Stomach (tissue), 9 donors: ENCODE data around the gene NDUFAF5. TPM values are rescaled to one million over a fixed set of nuclear protein-coding genes. Genes with fewer than 3 reads are reported as not detected.
A peak's percentile ranks its signal among the peaks of the same experiment; 100 is the strongest.

ENCODE experiments used
- DNase-seq, 2 donors: peaks; one replicate each; pipeline versions ENCODE4 v3.0.0 to v3.0.0-alpha.2; 2013 to 2019
- H3K27ac ChIP-seq, 5 donors: fragments of 200-600 bp in 4 of 5; sonication (generic) in 4 of 5; one replicate each; pipeline ENCODE4 v1.5.1; 2013 to 2019; ENCODE audit warnings: mild to moderate bottlenecking in 1 of 5, moderate library complexity in 1 of 5
- H3K27me3 ChIP-seq, 3 donors: fragments of 200-600 bp; sonication (generic); one replicate each; pipeline ENCODE4 v1.5.1; 2017 to 2019; ENCODE audit warnings: mixed run types in 1 of 3
- H3K36me3 ChIP-seq, 4 donors: fragments of 200-600 bp; sonication (generic); 1 replicate in 3 of 4; 2 replicates in 1 of 4; pipeline ENCODE4 v1.5.1; 2016 to 2019
- H3K4me1 ChIP-seq, 4 donors: fragments of 200-600 bp; sonication (generic); one replicate each; pipeline ENCODE4 v1.5.1; 2016 to 2019
- H3K4me3 ChIP-seq, 4 donors: fragments of 200-600 bp; sonication (generic) in 3 of 4; one replicate each; pipeline ENCODE4 v1.5.1; 2016 to 2019; ENCODE audit warnings: mild to moderate bottlenecking in 1 of 4
- H3K9me3 ChIP-seq, 4 donors: fragments of 200-600 bp; sonication (generic); one replicate each; pipeline ENCODE4 v1.5.1; 2016 to 2019
- CTCF ChIP-seq, 7 experiments: fragments of 450-650 bp in 4 of 7; fragments of 200-600 bp in 3 of 7; sonication (generic) in 3 of 7; IDR thresholded peaks; one replicate each; pipeline ENCODE4 v1.5.1; 2016 to 2019; ENCODE audit warnings: antibody characterized with exemption in 7 of 7, control low read depth in 2 of 7, mild to moderate bottlenecking in 1 of 7
- EP300 ChIP-seq: sonication (generic); formaldehyde crosslinking; IDR thresholded peaks from one replicate; pipeline ENCODE4 v1.6.1; 2017; ENCODE audit warnings: antibody characterized with exemption
- POLR2A ChIP-seq, 4 donors: fragments of 450-650 bp; IDR thresholded peaks; one replicate each; pipeline ENCODE4 v1.6.1; 2016; ENCODE audit warnings: antibody characterized with exemption in 4 of 4, control low read depth in 2 of 4, mild to moderate bottlenecking in 1 of 4, moderate library complexity in 1 of 4
- POLR2AphosphoS5 ChIP-seq, 3 donors: sonication (generic); formaldehyde crosslinking; IDR thresholded peaks; one replicate each; pipeline ENCODE4 v1.6.1; 2016; ENCODE audit warnings: antibody characterized with exemption in 3 of 3
- WGBS, 5 donors: extraction: QIAGEN DNeasy Blood & Tissue Kit in 3 of 5; methylation state at CpG; one replicate each; pipeline versions ENCODE4 v1.1.5 to v1.1.7; 2013 to 2018; 5-methylcytosine and 5-hydroxymethylcytosine counted together
- intact Hi-C: fragments of 100-400 bp; cut with DNase I; formaldehyde crosslinking; loops from one replicate; pipeline ENCODE4 v1.15.1; 2023; ENCODE audit warnings: low total_unique reads
- polyA plus RNA-seq, 3 donors: library from polyadenylated mRNA; stranded (reverse); fragments of 200-250 nt; gene quantifications; one replicate each; pipeline ENCODE4 v1.2.3, GENCODE V29; 2013
- total RNA-seq, 5 donors: library from RNA; depleted of rRNA; stranded (reverse); fragments of >200 nt; gene quantifications; one replicate each; pipeline versions ENCODE4 v1.1.0 to v1.2.3, GENCODE V29; 2014 to 2016
- donor health status: healthy with polysubstance abuse.
- donor health status: Bipolar disorder and iron deficiency.
- donor health status: healthy.

The NDUFAF5 gene
- total and polyA plus RNA-seq, 8 donors, result 2.3 to 51.8 (median 25.0) TPM

- peaks cover 24 to 42% (median 34%) of the 10 kb centered on the region in 4 donors for H3K4me1 ChIP-seq
- H3K36me3 ChIP-seq, result peaks cover 15 to 40% (median 34%) of the 10 kb centered on the region in 4 donors
- DNase-seq, result no peak
- no peaks in the 10 kb centered on the region for H3K27me3 ChIP-seq
- no peak for TF ChIP-seq POLR2A (IDR thresholded peaks at IDR 0.05)
- TF ChIP-seq EP300, result no peak
- TF ChIP-seq CTCF (IDR thresholded peaks at IDR 0.05), result no peak
- no peak for TF ChIP-seq POLR2AphosphoS5 (IDR thresholded peaks at IDR 0.05)
- H3K4me3 ChIP-seq, result peak overlapping the region; percentile 65 to 95 (median 83)
- WGBS, 5 donors, result 0 to 2% (median 0%) methylated on average over 26 of the region's 26 CpGs
- H3K9me3 ChIP-seq, result no peaks in the 10 kb centered on the region
- peak overlapping the region; percentile 6 to 96 (median 92) for H3K27ac ChIP-seq
- intact Hi-C loops, result no loop called here
These were observed 446 bp upstream of the NDUFAF5 start for GRCh38 chr20:13784271-13784892.

GRCh38 chr20:13786143-13786828 lies 1.5 kb downstream of the NDUFAF5 start:
- Histone ChIP-seq H3K4me3 (peak overlapping the region; percentile 65 to 95 (median 83)), H3K27me3 (no peaks in the 10 kb centered on the region), H3K36me3 (peaks cover 28 to 41% (median 35%) of the 10 kb centered on the region in 4 donors), H3K9me3 (no peaks in the 10 kb centered on the region), H3K27ac (peak overlapping the region in 4 of 5 donors; percentile 90 to 96 (median 94)), H3K4me1 (peaks cover 24 to 46% (median 34%) of the 10 kb centered on the region in 4 donors)
- intact Hi-C loops, result no loop called here
- no peak for TF ChIP-seq CTCF (IDR thresholded peaks at IDR 0.05)
- TF ChIP-seq EP300, result no peak
- TF ChIP-seq POLR2A (IDR thresholded peaks at IDR 0.05), result no peak
- no peak for TF ChIP-seq POLR2AphosphoS5 (IDR thresholded peaks at IDR 0.05)
- DNase-seq, result peak in 1 of 2 donors; percentile 23
- WGBS, 5 donors, result 40 to 56% (median 48%) methylated on average over 8 of the region's 8 CpGs

- Histone ChIP-seq H3K27ac (peak overlapping the region in 1 of 5 donors; percentile 44), H3K9me3 (no peaks in the 10 kb centered on the region), H3K36me3 (peaks cover 38 to 48% (median 46%) of the 10 kb centered on the region in 4 donors), H3K4me3 (no peak overlapping the region), H3K4me1 (peaks cover 24 to 59% (median 40%) of the 10 kb centered on the region in 4 donors), H3K27me3 (no peaks in the 10 kb centered on the region)
- WGBS, 5 donors, result 0 to 8% (median 7%) methylated on average over 1 of the region's 1 CpG
- intact Hi-C loops, result no loop called here
- TF ChIP-seq POLR2A (IDR thresholded peaks at IDR 0.05), result no peak
- TF ChIP-seq CTCF (IDR thresholded peaks at IDR 0.05), result peak in 2 of 7 experiments; percentile 14 to 24
- DNase-seq, result peak; percentile 39 to 81
These were observed 3.5 kb downstream of the NDUFAF5 start for GRCh38 chr20:13788167-13788834.

- Histone ChIP-seq H3K4me3 (no peak overlapping the region), H3K27ac (no peak overlapping the region), H3K36me3 (peaks cover 57 to 72% (median 69%) of the 10 kb centered on the region in 4 donors), H3K27me3 (no peaks in the 10 kb centered on the region), H3K9me3 (no peaks in the 10 kb centered on the region), H3K4me1 (peaks cover 15 to 47% (median 29%) of the 10 kb centered on the region in 4 donors)
- no peak for DNase-seq
- intact Hi-C loops, result no loop called here
- 79 to 93% (median 84%) methylated on average over 2 of the region's 2 CpGs for WGBS, 5 donors
- TF ChIP-seq EP300, result no peak
- TF ChIP-seq POLR2A (IDR thresholded peaks at IDR 0.05), result no peak
- TF ChIP-seq POLR2AphosphoS5 (IDR thresholded peaks at IDR 0.05), result no peak
- TF ChIP-seq CTCF (IDR thresholded peaks at IDR 0.05), result no peak
These were observed 5.9 kb downstream of the NDUFAF5 start for GRCh38 chr20:13790708-13791107.
